ENCODE data around the gene CST11.
"Not testable (repeated sequence)": the region's sequence is repeated elsewhere in the genome, so short reads cannot be mapped to it uniquely, and the experiment has no call there.

CST11 gene

GRCh38 chr20:23452776-23453175 is at the start of gene CST11:
TSS of gene CST11 (minus strand) at chr20:23452876. CDS start at chr20:23452811, 65 bp downstream.
- H3K4me3 ChIP-seq (ENCODE audit: low read depth, low read length): no peak within 1 kb of the TSS

- H3K4me3 ChIP-seq (ENCODE audit: low read depth, low read length): no peak overlapping the region
Observed at GRCh38 chr20:23501926-23502325, 49.2 kb upstream of the CST11 start.

GRCh38 chr20:23497536-23497935 is 44.9 kb upstream of the CST11 start:
- H3K4me3 ChIP-seq (ENCODE audit: low read depth, low read length): no peak overlapping the region

GRCh38 chr20:23493172-23493772 is 40.6 kb upstream of the CST11 start:
- H3K4me3 ChIP-seq (ENCODE audit: low read depth, low read length): no peak overlapping the region

- no peak overlapping the region for H3K4me3 ChIP-seq (ENCODE audit: low read depth, low read length)
Observed at GRCh38 chr20:23492292-23492691, 39.6 kb upstream of the CST11 start.

- H3K4me3 ChIP-seq (ENCODE audit: low read depth, low read length): no peak within 1 kb of the TSS
Observed at GRCh38 chr20:23490817-23491216, 38.1 kb upstream of the CST11 start, which contains the start of gene CST8. TSS of gene CST8 (plus strand) at chr20:23491117. CDS start at chr20:23491668, 551 bp downstream.

GRCh38 chr20:23488996-23489395 is 36.3 kb upstream of the CST11 start:
- no peak overlapping the region for H3K4me3 ChIP-seq (ENCODE audit: low read depth, low read length)

- H3K4me3 ChIP-seq (ENCODE audit: low read depth, low read length): no peak overlapping the region
Observed at GRCh38 chr20:23488470-23488869, 35.8 kb upstream of the CST11 start.

- H3K4me3 ChIP-seq (ENCODE audit: low read depth, low read length): no peak overlapping the region
Observed at GRCh38 chr20:23484081-23484480, 31.4 kb upstream of the CST11 start.

- no peak overlapping the region for H3K4me3 ChIP-seq (ENCODE audit: low read depth, low read length)
Observed at GRCh38 chr20:23482138-23482537, 29.5 kb upstream of the CST11 start.

GRCh38 chr20:23479043-23479442 is 26.4 kb upstream of the CST11 start:
- H3K4me3 ChIP-seq (ENCODE audit: low read depth, low read length): no peak overlapping the region

- no peak overlapping the region for H3K4me3 ChIP-seq (ENCODE audit: low read depth, low read length)
Observed at GRCh38 chr20:23477223-23477622, 24.5 kb upstream of the CST11 start.

- no peak overlapping the region for H3K4me3 ChIP-seq (ENCODE audit: low read depth, low read length)
Observed at GRCh38 chr20:23476015-23476754, 23.5 kb upstream of the CST11 start.

GRCh38 chr20:23475395-23475794 is 22.7 kb upstream of the CST11 start:
- H3K4me3 ChIP-seq (ENCODE audit: low read depth, low read length): no peak overlapping the region

GRCh38 chr20:23473293-23473692 is 20.6 kb upstream of the CST11 start:
- H3K4me3 ChIP-seq (ENCODE audit: low read depth, low read length): not testable (repeated sequence)

- H3K4me3 ChIP-seq (ENCODE audit: low read depth, low read length): not testable (repeated sequence)
Observed at GRCh38 chr20:23472306-23472705, 19.6 kb upstream of the CST11 start.

GRCh38 chr20:23466961-23467360 is 14.3 kb upstream of the CST11 start:
- not testable (repeated sequence) for H3K4me3 ChIP-seq (ENCODE audit: low read depth, low read length)

GRCh38 chr20:23461180-23461579 is 8.5 kb upstream of the CST11 start:
- H3K4me3 ChIP-seq (ENCODE audit: low read depth, low read length): no peak overlapping the region

- H3K4me3 ChIP-seq (ENCODE audit: low read depth, low read length): no peak overlapping the region
Observed at GRCh38 chr20:23459461-23460150, 6.9 kb upstream of the CST11 start.

- no peak overlapping the region for H3K4me3 ChIP-seq (ENCODE audit: low read depth, low read length)
Observed at GRCh38 chr20:23456873-23457272, 4.2 kb upstream of the CST11 start.

- no peak overlapping the region for H3K4me3 ChIP-seq (ENCODE audit: low read depth, low read length)
Observed at GRCh38 chr20:23456409-23456808, 3.7 kb upstream of the CST11 start.

GRCh38 chr20:23455639-23456038 is 3.0 kb upstream of the CST11 start:
- H3K4me3 ChIP-seq (ENCODE audit: low read depth, low read length): no peak overlapping the region
